GM18505 (cell line): Measurements from ENCODE around the gene PABPN1L.

ENCODE experiments used
- ATAC-seq: cut with Tn5 transposase; IDR thresholded peaks from one replicate; pipeline ENCODE4 v1.9.1; 2021; ENCODE audit not compliant: unreplicated experiment
- POLR2A ChIP-seq: IDR thresholded peaks from 4 replicates; pipeline ENCODE4 v1.6.1; 2011; ENCODE audit warnings: borderline replicate concordance; ENCODE audit not compliant: insufficient read depth, insufficient read length; ENCODE audit errors: extremely low read depth

Gene PABPN1L

GRCh38 chr16:88907768-88908167 lies 41.3 kb upstream of the PABPN1L start:
- TF ChIP-seq POLR2A = no peak
- ATAC-seq = no peak

DNA sequence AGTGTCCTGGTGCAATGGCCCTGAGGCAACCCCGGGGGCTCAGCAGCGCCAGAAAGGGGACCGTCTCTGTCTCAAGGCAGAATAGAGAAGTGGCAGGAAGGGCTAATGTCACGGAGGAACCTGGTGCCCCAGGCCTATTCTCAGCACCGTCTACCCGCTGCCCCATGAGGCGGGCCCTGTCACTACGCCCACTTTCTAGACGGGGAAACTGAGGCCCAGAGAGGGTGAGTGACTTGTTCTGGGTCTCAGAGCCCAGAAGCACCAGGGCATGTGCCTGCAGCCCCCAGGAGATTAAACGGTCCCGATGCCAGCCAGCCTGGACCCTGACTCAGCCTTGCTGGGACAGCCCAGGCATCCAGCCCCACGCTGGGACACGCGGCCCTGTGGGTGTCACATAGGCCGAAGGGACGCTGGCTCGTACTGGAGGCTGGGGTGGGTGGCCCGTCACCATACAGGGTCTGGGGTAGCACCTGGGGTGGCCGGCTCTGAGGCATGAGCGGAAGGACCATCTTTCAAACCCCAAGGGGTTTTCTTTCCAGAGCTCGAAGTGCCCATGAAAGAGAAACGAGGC lies 40.2 kb upstream of the PABPN1L start:
- ATAC-seq = no peak
- no peak for TF ChIP-seq POLR2A

DNA sequence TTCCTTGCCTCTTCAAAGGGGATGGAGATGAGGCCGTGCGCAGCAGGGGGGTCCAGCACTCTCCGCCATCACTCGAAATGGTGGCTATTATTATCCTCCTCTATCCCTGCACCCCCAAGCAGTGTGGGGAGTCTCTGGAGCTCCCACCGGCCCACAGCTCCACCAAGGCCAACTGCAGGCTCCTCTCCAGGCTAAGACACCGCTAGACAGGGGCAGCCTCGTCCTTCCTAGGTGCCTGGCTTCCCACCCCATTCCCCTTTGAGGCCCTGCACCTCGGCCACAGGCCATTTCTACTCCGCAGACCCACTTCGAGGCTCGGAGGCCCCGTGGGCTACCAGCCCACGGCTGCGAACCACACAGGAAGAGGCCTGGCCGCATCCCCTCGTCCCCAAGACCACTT lies 39.6 kb upstream of the PABPN1L start:
- no peak for TF ChIP-seq POLR2A

GRCh38 chr16:88905563-88905962 lies 39.1 kb upstream of the PABPN1L start:
- ATAC-seq = no peak
- TF ChIP-seq POLR2A = no peak

More for the DNA sequence above, 39.6 kb upstream of the PABPN1L start:
- no peak for ATAC-seq

- TF ChIP-seq POLR2A = no peak
- no peak for ATAC-seq
Measured at GRCh38 chr16:88904676-88905365, 38.4 kb upstream of the PABPN1L start.

DNA sequence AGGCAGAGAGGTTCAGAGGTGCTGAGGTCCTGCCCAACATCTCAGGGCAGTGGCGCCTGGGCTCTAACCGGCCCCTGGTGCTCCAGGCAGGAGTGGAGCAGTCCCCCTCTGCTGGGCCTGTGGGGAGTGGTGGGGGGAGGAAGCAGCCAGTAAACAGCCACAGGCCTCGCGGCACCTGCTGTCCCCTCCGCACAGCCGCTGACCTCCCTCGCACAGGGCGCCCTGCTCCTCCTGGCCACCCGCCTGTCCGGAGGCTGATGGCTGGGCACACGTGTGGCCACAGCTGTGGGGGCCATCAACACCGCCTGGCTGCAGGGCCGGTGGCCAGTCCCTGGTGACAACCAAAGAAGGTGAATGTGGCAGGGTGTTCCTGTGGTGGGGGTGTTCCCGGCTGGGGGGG lies 36.8 kb upstream of the PABPN1L start:
- no peak for ATAC-seq
- no peak for TF ChIP-seq POLR2A

DNA sequence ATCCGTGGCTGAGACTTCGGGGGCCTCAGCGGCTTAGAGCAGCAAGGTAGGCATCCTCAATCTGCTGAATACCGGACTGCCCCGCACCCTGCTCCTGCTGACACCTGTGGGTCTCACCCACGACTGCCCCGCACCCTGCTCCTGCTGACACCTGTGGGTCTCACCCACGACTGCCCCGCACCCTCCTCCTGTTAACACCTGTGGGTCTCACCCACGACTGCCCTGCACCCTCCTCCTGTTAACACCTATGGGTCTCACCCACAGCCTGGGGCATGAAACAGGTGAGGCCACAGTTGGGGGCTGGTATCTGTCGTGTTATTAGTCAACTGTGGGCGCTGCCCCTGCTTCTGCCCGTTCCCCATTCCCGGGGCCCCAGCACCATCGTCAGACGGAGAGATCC lies 36.3 kb upstream of the PABPN1L start:
- TF ChIP-seq POLR2A = no peak
- no peak for ATAC-seq

- no peak for TF ChIP-seq POLR2A
- ATAC-seq = no peak
Measured at GRCh38 chr16:88901718-88902337, 35.4 kb upstream of the PABPN1L start.

GRCh38 chr16:88900662-88901052 lies 34.2 kb upstream of the PABPN1L start:
- no peak for TF ChIP-seq POLR2A
- no peak for ATAC-seq

- no peak for ATAC-seq
Measured at GRCh38 chr16:88899901-88900661, 33.6 kb upstream of the PABPN1L start.

DNA sequence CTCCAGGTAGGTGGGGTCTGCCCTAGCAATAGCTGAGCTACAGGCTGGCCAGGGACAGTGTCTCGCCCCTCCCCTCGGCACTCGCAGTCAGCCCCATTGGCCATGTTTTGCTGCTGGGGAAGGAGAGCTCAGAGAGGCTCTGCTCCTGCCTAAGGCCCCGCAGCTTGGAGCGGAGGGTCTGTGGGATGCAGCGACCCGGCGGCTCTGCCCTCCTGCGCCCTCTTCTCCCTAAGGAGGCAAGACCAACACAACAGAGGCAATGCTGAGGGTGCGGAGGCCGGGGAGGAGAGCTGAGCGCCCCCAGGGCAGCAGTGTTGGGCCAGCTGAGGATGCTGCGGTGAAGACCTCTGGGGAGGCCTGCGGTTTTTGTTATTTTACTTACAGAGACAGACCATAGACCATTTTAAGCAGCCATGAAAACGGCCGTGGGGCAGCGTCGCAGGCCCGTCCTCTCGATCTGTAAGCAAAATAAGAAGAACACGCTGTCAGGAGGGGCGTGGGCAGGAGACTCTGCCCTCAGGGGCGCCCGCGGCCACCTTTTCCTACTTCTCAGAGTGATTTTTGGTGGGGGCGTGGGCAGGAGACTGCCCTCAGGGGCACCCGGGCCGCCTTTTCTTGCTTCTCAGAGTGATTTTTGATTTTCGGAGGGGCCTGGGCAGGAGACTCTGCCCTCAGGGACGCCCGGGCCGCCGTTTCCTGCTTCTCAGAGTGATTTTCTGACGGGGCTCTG lies 31.4 kb upstream of the PABPN1L start:
- no peak for ATAC-seq
- TF ChIP-seq POLR2A = no peak

More at GRCh38 chr16:88899901-88900661, 33.6 kb upstream of the PABPN1L start:
- TF ChIP-seq POLR2A = no peak

GRCh38 chr16:88896238-88897070 lies 30.0 kb upstream of the PABPN1L start:
- no peak for ATAC-seq
- no peak for TF ChIP-seq POLR2A
